Caco-2 (cell line): ENCODE results near the gene STAG1. TPM values are rescaled to one million over a fixed set of nuclear protein-coding genes. Genes with fewer than 3 reads are reported as not detected.

Experiments
- BruUV-seq: library from RNA; stranded (reverse); fragments of 400-500 nt; replicated peaks from 2 replicates; lab custom pipeline; 2021; lab: Mats Ljungman, UMichigan
- CTCF ChIA-PET: fragments of 300-600 bp; sonication (Branson Sonifier 250); formaldehyde crosslinking; loops from one replicate; lab custom pipeline; 2022; ENCODE audit warnings: antibody characterized with exemption; lab: Charles Lee
- POLR2A ChIA-PET: fragments of 300-600 bp; sonication (Branson Sonifier 250); formaldehyde crosslinking; loops from one replicate; lab custom pipeline; 2022; ENCODE audit warnings: antibody characterized with exemption; lab: Charles Lee
- DNase-seq, 2 experiments: peaks; one replicate each; pipeline versions ENCODE4 v3.0.0 to v3.0.0-alpha.2; 2020 to 2022
- H3K27me3 ChIP-seq: replicated peaks from 2 replicates; pipeline ENCODE4 v1.6.0; 2011; ENCODE audit warnings: low read length; ENCODE audit not compliant: control insufficient read depth, insufficient read depth
- H3K36me3 ChIP-seq: 2 replicates; pipeline ENCODE4 v1.5.1; 2011; ENCODE audit warnings: low read length; ENCODE audit not compliant: control insufficient read depth, insufficient read depth
- H3K4me1 ChIP-seq: fragments of 250-450 bp; sonication (Bioruptor Pico); 2 replicates; pipeline ENCODE4 v1.5.1; 2020; ENCODE audit warnings: mild to moderate bottlenecking
- H3K4me3 ChIP-seq: 2 replicates; pipeline ENCODE4 v1.5.1; 2011; ENCODE audit warnings: low read depth, mild to moderate bottlenecking, control low read depth, low read length
- H3K9me3 ChIP-seq: fragments of 250-450 bp; sonication (Bioruptor Pico); 2 replicates; pipeline ENCODE4 v1.5.1; 2020; ENCODE audit warnings: mild to moderate bottlenecking, moderate library complexity
- H3K27ac Mint-ChIP-seq: one replicate; pipeline ENCODE4 v1.8.0; 2022; ENCODE audit warnings: mixed read lengths; ENCODE audit not compliant: unreplicated experiment
- H3K27me3 Mint-ChIP-seq: one replicate; pipeline ENCODE4 v1.8.0; 2022; ENCODE audit warnings: mixed read lengths; ENCODE audit not compliant: insufficient read depth, unreplicated experiment
- H3K36me3 Mint-ChIP-seq: one replicate; pipeline ENCODE4 v1.8.0; 2022; ENCODE audit warnings: mild to moderate bottlenecking, mixed read lengths; ENCODE audit not compliant: insufficient read depth, unreplicated experiment
- H3K4me1 Mint-ChIP-seq: one replicate; pipeline ENCODE4 v1.8.0; 2022; ENCODE audit warnings: low read depth, mixed read lengths; ENCODE audit not compliant: unreplicated experiment
- H3K4me3 Mint-ChIP-seq: one replicate; pipeline ENCODE4 v1.8.0; 2022; ENCODE audit warnings: mild to moderate bottlenecking, moderate library complexity, mixed read lengths; ENCODE audit not compliant: unreplicated experiment
- H3K9me3 Mint-ChIP-seq: one replicate; pipeline ENCODE4 v1.8.0; 2022; ENCODE audit warnings: mixed read lengths; ENCODE audit not compliant: unreplicated experiment
- CTCF ChIP-seq, 2 experiments: fragments of 200-600 bp in 1 of 2; IDR thresholded peaks; 1 replicate in 1 of 2; 2 replicates in 1 of 2; pipeline versions ENCODE4 v1.5.1 to v1.8.0; 2011 to 2022; ENCODE audit warnings: antibody characterized with exemption in 1 of 2, control low read depth in 1 of 2, inconsistent platforms in 1 of 2, low read depth in 1 of 2, low read length in 1 of 2, mild to moderate bottlenecking in 1 of 2, moderate library complexity in 1 of 2; ENCODE audit not compliant: insufficient read depth in 1 of 2, severe bottlenecking in 1 of 2, unreplicated experiment in 1 of 2
- intact Hi-C: fragments of 100-400 bp; cut with micrococcal nuclease; formaldehyde crosslinking; loops from one replicate; pipeline ENCODE4 v1.10.0; 2022; ENCODE audit not compliant: unreplicated experiment
- total RNA-seq: library from RNA; stranded (reverse); gene quantifications from 2 replicates; pipeline ENCODE4 v1.2.3, GENCODE V29; 2022

Gene STAG1
- total RNA-seq, 1 experiment from 2014 or later: 37.5 TPM

GRCh38 chr3:136330900-136331299 is 421.3 kb downstream of the STAG1 start:
- H3K27ac Mint-ChIP-seq: no peak overlapping the region
- peaks cover 28% of the 10 kb centered on the region for H3K36me3 Mint-ChIP-seq

GRCh38 chr3:136329593-136329992 is 422.6 kb downstream of the STAG1 start:
- no peaks in the 10 kb centered on the region for H3K9me3 Mint-ChIP-seq
- BruUV-seq: no TSS peak
- H3K9me3 ChIP-seq: no peaks in the 10 kb centered on the region
- no peak overlapping the region for H3K27ac Mint-ChIP-seq
- H3K4me1 ChIP-seq: no peaks in the 10 kb centered on the region
- peaks cover 25% of the 10 kb centered on the region for H3K36me3 Mint-ChIP-seq
- H3K4me3 ChIP-seq: no peak overlapping the region
- H3K4me1 Mint-ChIP-seq: no peaks in the 10 kb centered on the region
- no peak for DNase-seq
- no peaks in the 10 kb centered on the region for H3K27me3 ChIP-seq
- POLR2A ChIA-PET: no interaction called here
- intact Hi-C loops: no loop called here
- H3K4me3 Mint-ChIP-seq: no peak overlapping the region
- CTCF ChIA-PET: no interaction called here
- no peak for TF ChIP-seq CTCF (IDR thresholded peaks at IDR 0.05; ENCODE audit: insufficient read depth in 1 of 2, low read depth in 1 of 2, low read length in 1 of 2, severe bottlenecking in 1 of 2, unreplicated experiment in 1 of 2)
- H3K36me3 ChIP-seq: peaks cover 2% of the 10 kb centered on the region
- H3K27me3 Mint-ChIP-seq: no peaks in the 10 kb centered on the region

More at GRCh38 chr3:136330900-136331299, 421.3 kb downstream of the STAG1 start:
- POLR2A ChIA-PET: no interaction called here
- Histone ChIP-seq H3K36me3 (peaks cover 2% of the 10 kb centered on the region), H3K4me3 (no peak overlapping the region), H3K9me3 (no peaks in the 10 kb centered on the region), H3K27me3 (no peaks in the 10 kb centered on the region), H3K4me1 (no peaks in the 10 kb centered on the region)
- Mint-ChIP-seq H3K9me3 (no peaks in the 10 kb centered on the region), H3K27me3 (no peaks in the 10 kb centered on the region), H3K4me3 (no peak overlapping the region), H3K4me1 (no peaks in the 10 kb centered on the region)
- intact Hi-C loops: no loop called here
- DNase-seq: no peak
- no peak for TF ChIP-seq CTCF (IDR thresholded peaks at IDR 0.05; ENCODE audit: insufficient read depth in 1 of 2, low read depth in 1 of 2, low read length in 1 of 2, severe bottlenecking in 1 of 2, unreplicated experiment in 1 of 2)
- BruUV-seq: no TSS peak
- CTCF ChIA-PET: no interaction called here

- H3K9me3 ChIP-seq: no peaks in the 10 kb centered on the region
- Mint-ChIP-seq H3K27me3 (no peaks in the 10 kb centered on the region), H3K36me3 (peaks cover 21% of the 10 kb centered on the region), H3K4me3 (no peak overlapping the region), H3K4me1 (no peaks in the 10 kb centered on the region), H3K27ac (no peak overlapping the region), H3K9me3 (peaks cover 10% of the 10 kb centered on the region)
- BruUV-seq: no TSS peak
- intact Hi-C loops: no loop called here
- no peak for DNase-seq
- no peaks in the 10 kb centered on the region for H3K27me3 ChIP-seq
- peaks cover 2% of the 10 kb centered on the region for H3K36me3 ChIP-seq
- H3K4me1 ChIP-seq: no peaks in the 10 kb centered on the region
- POLR2A ChIA-PET: interaction anchor here (0.5 kb wide), 1 partner anchor 131 kb away, joined by 12 read pairs; the partner anchor contains the start of gene MSL2
- CTCF ChIA-PET: no interaction called here
- TF ChIP-seq CTCF (IDR thresholded peaks at IDR 0.05; ENCODE audit: insufficient read depth in 1 of 2, low read depth in 1 of 2, low read length in 1 of 2, severe bottlenecking in 1 of 2, unreplicated experiment in 1 of 2): no peak
- no peak overlapping the region for H3K4me3 ChIP-seq
These were observed 424.5 kb downstream of the STAG1 start for GRCh38 chr3:136327671-136328070.
